PFSK-1 (cell line): Measurements from ENCODE around the gene PSMC4.

Source experiments
- FOXP2 ChIP-seq: optimal IDR thresholded peaks from 2 replicates; pipeline ENCODE3; 2011; ENCODE audit warnings: borderline replicate concordance, control low read depth, inconsistent platforms; ENCODE audit not compliant: insufficient read depth; ENCODE audit errors: extremely low read length, extremely low read depth
- POLR2AphosphoS5 ChIP-seq: IDR thresholded peaks from 2 replicates; pipeline ENCODE4 v1.6.1; 2012; ENCODE audit warnings: low read depth, mild to moderate bottlenecking, control low read depth, low read length, moderate library complexity
- SIN3A ChIP-seq: IDR thresholded peaks from 2 replicates; pipeline ENCODE4 v1.6.1; 2012; ENCODE audit warnings: mild to moderate bottlenecking, low read length, moderate library complexity, borderline replicate concordance; ENCODE audit not compliant: insufficient read depth
- TAF1 ChIP-seq: IDR thresholded peaks from 2 replicates; pipeline ENCODE4 v1.6.1; 2012; ENCODE audit warnings: low read length, control low read depth, borderline replicate concordance; ENCODE audit not compliant: insufficient read depth
- TF ChIP-seq, protein P1 (sequence below), 2 experiments: IDR thresholded peaks; 2 replicates each; pipeline versions ENCODE4 v1.6.1 to v1.8.0; 2011 to 2012; ENCODE audit warnings: low read depth in 2 of 2, low read length in 2 of 2, control low read depth in 1 of 2, inconsistent platforms in 1 of 2, mild to moderate bottlenecking in 1 of 2, moderate library complexity in 1 of 2; ENCODE audit not compliant: insufficient read depth in 1 of 2

DNA sequence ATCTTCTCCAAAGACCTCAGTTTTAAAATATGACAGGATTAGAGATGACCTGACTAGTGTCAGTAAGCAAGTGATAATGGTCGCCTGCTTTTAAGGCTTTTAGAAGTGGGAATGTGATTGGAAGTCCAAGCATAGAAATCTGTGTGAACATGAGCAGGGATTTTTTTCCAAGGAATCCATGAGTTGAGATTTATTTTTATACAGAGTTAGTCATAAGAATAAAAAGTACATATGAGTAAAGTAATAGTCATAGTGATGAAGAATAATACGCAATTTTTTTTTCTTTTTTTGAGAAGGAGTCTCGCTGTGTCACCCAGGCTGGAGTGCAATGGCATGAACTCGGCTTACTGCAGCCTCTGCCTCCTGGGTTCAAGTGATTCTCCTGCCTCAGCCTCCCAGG, 27.5 kb downstream of the PSMC4 start:
- TF ChIP-seq TAF1: no peak
- no peak for TF ChIP-seq POLR2AphosphoS5
- TF ChIP-seq, protein P1, sequence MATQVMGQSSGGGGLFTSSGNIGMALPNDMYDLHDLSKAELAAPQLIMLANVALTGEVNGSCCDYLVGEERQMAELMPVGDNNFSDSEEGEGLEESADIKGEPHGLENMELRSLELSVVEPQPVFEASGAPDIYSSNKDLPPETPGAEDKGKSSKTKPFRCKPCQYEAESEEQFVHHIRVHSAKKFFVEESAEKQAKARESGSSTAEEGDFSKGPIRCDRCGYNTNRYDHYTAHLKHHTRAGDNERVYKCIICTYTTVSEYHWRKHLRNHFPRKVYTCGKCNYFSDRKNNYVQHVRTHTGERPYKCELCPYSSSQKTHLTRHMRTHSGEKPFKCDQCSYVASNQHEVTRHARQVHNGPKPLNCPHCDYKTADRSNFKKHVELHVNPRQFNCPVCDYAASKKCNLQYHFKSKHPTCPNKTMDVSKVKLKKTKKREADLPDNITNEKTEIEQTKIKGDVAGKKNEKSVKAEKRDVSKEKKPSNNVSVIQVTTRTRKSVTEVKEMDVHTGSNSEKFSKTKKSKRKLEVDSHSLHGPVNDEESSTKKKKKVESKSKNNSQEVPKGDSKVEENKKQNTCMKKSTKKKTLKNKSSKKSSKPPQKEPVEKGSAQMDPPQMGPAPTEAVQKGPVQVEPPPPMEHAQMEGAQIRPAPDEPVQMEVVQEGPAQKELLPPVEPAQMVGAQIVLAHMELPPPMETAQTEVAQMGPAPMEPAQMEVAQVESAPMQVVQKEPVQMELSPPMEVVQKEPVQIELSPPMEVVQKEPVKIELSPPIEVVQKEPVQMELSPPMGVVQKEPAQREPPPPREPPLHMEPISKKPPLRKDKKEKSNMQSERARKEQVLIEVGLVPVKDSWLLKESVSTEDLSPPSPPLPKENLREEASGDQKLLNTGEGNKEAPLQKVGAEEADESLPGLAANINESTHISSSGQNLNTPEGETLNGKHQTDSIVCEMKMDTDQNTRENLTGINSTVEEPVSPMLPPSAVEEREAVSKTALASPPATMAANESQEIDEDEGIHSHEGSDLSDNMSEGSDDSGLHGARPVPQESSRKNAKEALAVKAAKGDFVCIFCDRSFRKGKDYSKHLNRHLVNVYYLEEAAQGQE (IDR thresholded peaks at IDR 0.05; ENCODE audit: insufficient read depth in 1 of 2, low read depth in 2 of 2, low read length in 2 of 2): no peak
- TF ChIP-seq SIN3A: no peak
- TF ChIP-seq FOXP2: no peak
